Amniotic epithelial cell (primary cell): ENCODE measurements around the gene CCDC186.

Experiments
- DNase-seq: peaks from one replicate; pipeline ENCODE4 v3.0.0-alpha.2; 2010; ENCODE audit warnings: low read depth

CCDC186 gene

GRCh38 chr10:114173921-114174694, at the start of gene CCDC186:
Gene CCDC186, minus strand, starts transcription at chr10:114174203. Its CDS starts 10,935 bp downstream, at chr10:114163268.
- peak; percentile 86 for DNase-seq

GRCh38 chr10:114223066-114223465, 49.1 kb upstream of the CCDC186 start:
- no peak for DNase-seq

- DNase-seq: no peak
These were observed 47.2 kb upstream of the CCDC186 start for GRCh38 chr10:114221235-114221634.

GRCh38 chr10:114220281-114220680, 46.3 kb upstream of the CCDC186 start:
- no peak for DNase-seq

- DNase-seq: no peak
These were observed 41.0 kb upstream of the CCDC186 start for GRCh38 chr10:114215033-114215432.

DNA sequence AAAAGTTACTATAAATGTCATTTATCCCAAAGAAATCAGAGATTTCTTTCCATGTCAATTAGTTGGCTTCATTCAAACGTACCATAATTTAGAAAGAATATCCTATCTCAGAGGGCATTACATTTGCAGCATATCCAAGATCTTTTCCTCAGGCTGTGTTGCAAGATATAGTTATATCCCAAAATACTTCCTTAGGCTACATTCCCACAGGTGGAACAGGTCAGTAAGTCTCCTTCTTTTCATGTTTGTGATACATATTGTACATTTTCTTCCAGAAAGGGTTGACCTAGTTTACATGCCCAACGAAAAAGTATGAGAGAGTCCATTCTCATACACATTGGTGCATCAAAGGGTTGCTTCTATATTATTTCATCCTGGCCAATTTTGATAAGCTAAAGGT, 38.1 kb upstream of the CCDC186 start:
- no peak for DNase-seq

GRCh38 chr10:114208351-114208750, 34.3 kb upstream of the CCDC186 start:
- DNase-seq: no peak

GRCh38 chr10:114207349-114207748, 33.3 kb upstream of the CCDC186 start:
- no peak for DNase-seq

DNA sequence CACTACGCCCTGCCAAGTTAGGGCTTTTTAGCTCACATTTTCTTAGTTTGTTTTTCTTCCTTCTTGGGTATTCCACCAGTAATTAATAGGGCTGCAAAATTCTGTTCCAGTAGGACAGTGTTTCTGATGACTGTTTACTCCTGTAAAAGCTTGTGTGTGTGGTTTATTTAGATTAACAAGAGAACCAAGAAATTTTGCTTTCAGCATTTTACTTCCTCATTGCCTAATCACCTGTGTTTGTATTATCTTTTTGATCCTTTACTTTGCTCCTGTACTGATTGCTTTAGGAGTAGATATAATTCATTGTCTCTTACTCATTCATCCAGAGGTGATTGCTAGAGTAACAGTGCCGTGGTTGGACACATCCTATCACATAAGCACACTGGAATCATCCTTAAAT, 32.9 kb upstream of the CCDC186 start:
- no peak for DNase-seq

DNA sequence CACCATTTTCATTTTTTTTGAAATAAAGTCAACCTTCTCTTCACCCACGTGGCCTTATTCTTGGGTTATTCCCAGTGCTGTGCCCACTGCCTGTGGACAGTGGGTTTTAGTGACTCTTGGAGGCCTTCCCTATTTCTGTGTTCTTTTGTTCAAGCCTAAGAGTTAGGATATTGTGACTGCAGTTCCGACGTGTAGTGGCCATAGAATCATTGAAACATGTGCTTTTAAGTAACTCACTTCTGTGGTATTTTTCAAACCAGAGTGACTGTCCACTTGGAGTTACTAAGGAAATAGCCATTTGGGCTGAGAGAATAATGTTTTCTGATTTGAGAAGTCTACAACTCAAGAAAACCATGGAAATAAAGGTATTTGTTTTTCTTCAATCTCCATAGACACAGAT, 28.8 kb upstream of the CCDC186 start:
- DNase-seq: no peak

DNA sequence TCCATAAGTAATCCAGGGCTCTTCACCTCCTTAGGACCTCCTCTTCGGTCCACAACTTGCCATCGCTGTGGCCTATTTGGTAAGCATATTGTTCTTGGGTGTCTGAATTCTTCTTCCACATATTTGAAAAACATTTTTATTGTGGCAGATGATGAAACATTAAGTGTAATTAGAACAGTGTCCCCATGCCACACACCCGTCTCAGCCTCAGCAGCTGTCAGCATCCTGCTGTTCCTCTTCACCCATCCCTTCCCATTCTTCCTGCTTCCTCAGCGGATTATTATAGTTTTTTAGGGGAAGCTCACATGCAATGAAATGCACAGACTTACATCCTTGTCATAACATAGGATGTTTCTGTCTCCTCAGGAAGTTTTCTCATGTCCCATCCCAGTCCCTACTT, 25.2 kb upstream of the CCDC186 start:
- DNase-seq: no peak

DNA sequence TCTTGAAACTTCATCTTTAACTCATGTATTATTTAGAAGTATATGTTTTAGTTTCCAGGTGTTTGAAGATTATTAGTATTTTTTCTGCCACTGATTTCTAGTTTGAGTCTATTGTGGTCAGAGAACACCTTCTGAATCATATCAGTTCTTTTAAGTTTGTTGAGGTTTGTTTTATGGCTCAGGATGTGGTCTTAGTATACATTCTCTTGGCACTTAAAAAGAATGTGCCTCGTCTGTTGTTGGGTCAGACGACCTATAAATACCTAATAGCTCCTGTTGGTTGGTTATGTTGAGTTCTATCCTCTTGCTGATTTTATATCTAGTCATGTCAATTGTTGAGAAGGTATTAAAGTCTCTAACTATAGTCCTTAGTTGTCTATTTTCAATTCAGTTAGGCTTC, 21.1 kb upstream of the CCDC186 start:
- no peak for DNase-seq

DNA sequence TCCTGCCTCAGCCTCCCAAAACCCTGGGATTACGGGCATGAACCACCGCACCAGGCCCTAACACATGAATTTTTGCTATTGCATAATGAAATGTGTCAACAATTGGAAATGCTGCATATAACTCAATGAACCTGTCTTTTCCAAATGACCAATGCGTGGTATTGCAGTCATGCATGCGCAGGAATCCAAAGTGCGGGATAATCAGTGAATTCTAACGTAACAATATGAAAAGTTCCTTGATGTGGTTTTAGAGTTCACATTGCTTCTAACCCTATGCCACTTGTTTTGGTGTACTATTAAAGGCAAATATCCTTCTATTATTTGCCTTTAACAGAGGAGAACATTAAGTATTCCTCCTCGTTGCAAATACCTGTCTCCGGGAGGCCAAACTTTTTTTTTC, 15.7 kb upstream of the CCDC186 start:
- no peak for DNase-seq

- DNase-seq: no peak
These were observed 14.9 kb upstream of the CCDC186 start for GRCh38 chr10:114188900-114189299.

- DNase-seq: no peak
These were observed 14.0 kb upstream of the CCDC186 start for GRCh38 chr10:114188001-114188400.

- DNase-seq: no peak
These were observed 10.3 kb upstream of the CCDC186 start for GRCh38 chr10:114184276-114184675.

DNA sequence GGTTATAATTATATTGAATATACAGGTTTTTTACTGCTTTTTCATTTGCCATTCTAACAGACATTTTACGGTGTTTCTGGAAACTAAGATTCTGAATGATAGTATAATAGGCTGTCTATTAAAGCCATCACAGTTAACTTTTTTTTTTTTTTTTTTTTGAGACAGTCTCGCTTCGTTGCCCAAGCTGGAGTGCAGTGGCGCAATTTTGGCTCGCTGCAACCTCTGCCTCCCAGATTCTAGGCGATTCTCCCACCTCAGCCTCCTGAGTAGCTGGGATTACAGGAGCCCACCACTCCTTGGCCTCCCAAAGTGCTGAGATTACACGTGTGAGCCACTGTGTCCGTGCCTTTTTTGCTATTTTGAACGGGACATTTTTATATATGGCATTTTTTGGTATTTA, 9.6 kb upstream of the CCDC186 start:
- no peak for DNase-seq

DNA sequence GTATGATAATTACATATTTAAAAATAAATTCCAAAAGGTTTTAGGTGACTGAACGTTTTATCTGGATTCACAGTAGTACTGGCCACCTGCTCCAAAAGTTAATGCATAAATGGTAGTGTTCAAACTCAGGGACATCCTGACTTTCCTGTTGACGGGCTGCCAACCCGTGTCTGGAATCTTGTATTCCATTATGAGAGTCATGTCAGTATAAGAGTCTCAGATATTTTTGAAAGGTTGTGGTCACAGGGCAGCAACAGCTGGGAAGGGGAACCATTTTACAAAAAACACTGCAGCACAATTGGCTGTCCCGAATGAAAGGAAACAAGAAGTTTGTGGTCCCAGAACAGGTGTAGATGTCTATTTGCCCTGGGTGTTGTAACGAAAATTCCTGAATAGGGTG, 8.0 kb upstream of the CCDC186 start:
- no peak for DNase-seq

DNA sequence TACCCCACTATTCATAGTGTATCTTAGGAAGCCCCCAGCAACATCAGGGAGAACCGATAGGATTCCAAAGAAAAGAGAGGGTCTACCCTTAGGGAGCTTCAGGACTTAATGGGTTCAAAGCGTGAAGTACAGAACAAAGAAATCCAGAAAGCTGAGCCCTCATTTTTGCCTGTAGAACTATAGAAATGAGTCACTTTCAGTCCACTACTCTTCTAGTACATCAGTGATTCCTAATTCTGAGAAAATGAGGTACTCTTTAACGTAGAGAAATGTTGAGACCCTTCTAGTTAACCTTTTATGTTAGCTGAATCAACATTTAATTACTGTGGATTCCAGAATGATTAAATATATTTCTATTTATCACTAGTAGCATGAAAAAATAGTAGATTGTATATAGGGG, 6.9 kb upstream of the CCDC186 start:
- DNase-seq: no peak

GRCh38 chr10:114179747-114180146, 5.7 kb upstream of the CCDC186 start:
- no peak for DNase-seq

- DNase-seq: no peak
These were observed 5.1 kb upstream of the CCDC186 start, which contains the start of gene TDRD1 for GRCh38 chr10:114179148-114179547. Gene TDRD1, plus strand, starts transcription at chr10:114179353. Its CDS starts 8,479 bp downstream, at chr10:114187832.

DNA sequence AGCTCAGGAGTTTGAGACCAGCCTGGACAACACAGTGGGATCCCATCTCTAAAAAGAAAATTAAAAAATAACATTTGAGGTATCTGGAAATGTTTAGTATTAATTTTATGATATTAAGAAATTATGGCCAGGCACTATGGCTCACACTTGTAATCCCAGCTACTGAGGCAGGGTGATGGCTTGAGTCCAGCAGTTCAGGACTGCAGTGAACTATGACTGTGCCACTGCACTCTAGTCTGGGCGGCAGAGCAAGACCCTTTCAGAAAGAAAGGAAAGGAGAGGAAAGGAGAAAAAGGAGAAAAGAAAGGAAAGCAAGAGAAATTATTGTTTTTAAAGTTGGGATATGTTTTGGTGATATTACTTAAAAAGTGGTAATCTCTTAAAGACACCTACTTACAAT, 2.5 kb upstream of the CCDC186 start:
- DNase-seq: no peak

GRCh38 chr10:114175667-114176066, 1.7 kb upstream of the CCDC186 start:
- DNase-seq: no peak

DNA sequence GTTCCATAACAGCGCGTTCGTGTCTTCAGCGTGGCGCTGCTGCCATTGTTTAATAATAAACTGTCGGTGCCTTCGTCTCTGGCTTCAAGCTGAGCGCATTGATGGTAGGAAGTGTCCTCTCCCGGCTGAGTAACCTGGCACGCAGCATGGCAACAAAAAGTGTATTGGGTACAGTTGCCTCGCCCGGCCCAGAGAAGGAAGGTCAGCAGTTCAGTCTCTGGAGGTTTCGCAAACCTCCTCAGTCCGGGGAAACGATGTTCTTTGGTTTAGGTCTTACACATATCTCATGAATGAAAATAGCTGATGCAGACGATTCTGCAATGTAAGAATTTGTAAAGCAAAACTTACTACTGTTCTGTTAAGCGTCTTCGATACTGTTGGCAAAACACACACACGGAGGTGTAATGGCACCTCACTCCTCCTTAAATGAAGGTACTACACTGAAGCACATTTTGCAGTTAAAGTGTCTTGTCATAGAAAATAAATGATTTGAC, 739 bp upstream of the CCDC186 start:
- DNase-seq: peak; percentile 83
